GM15510 (cell line): ENCODE results near the gene BMP3.

ENCODE experiments used
- POLR2A ChIP-seq: IDR thresholded peaks from 3 replicates; pipeline ENCODE4 v1.6.1; 2011; ENCODE audit warnings: borderline replicate concordance; ENCODE audit not compliant: insufficient read length; ENCODE audit errors: extremely low read depth

Gene BMP3

GRCh38 chr4:81062001-81062400 lies 31.5 kb downstream of the BMP3 start:
- no peak for TF ChIP-seq POLR2A

GRCh38 chr4:81065446-81065845 lies 34.9 kb downstream of the BMP3 start:
- no peak for TF ChIP-seq POLR2A

GRCh38 chr4:81069706-81070331 lies 39.3 kb downstream of the BMP3 start:
- TF ChIP-seq POLR2A, result no peak

GRCh38 chr4:81071013-81071412 lies 40.5 kb downstream of the BMP3 start:
- TF ChIP-seq POLR2A, result no peak

GRCh38 chr4:81081156-81081555 lies 50.6 kb downstream of the BMP3 start:
- no peak for TF ChIP-seq POLR2A

GRCh38 chr4:81084029-81084428 lies 53.5 kb downstream of the BMP3 start:
- TF ChIP-seq POLR2A, result no peak

GRCh38 chr4:81084634-81085033 lies 54.1 kb downstream of the BMP3 start:
- no peak for TF ChIP-seq POLR2A

- no peak for TF ChIP-seq POLR2A
Measured at GRCh38 chr4:81085291-81085690, 54.8 kb downstream of the BMP3 start.

- no peak for TF ChIP-seq POLR2A
Measured at GRCh38 chr4:81085979-81086378, 55.5 kb downstream of the BMP3 start.

- no peak for TF ChIP-seq POLR2A
Measured at GRCh38 chr4:81093720-81094401, 63.4 kb downstream of the BMP3 start.

GRCh38 chr4:81095389-81095788 lies 64.9 kb downstream of the BMP3 start:
- no peak for TF ChIP-seq POLR2A

GRCh38 chr4:81096566-81096965 lies 66.1 kb downstream of the BMP3 start:
- TF ChIP-seq POLR2A, result no peak

GRCh38 chr4:81102107-81102506 lies 71.6 kb downstream of the BMP3 start:
- TF ChIP-seq POLR2A, result no peak

- TF ChIP-seq POLR2A, result no peak
Measured at GRCh38 chr4:81106150-81106549, 75.6 kb downstream of the BMP3 start.
